Uterus (tissue), 2 donors: ENCODE data around the gene USF2.

ENCODE experiments used
- CTCF ChIP-seq, 4 experiments: fragments of 200-600 bp in 2 of 4; fragments of 450-650 bp in 2 of 4; sonication (generic) in 2 of 4; IDR thresholded peaks; one replicate each; pipeline ENCODE4 v1.5.1; 2016 to 2019; ENCODE audit warnings: antibody characterized with exemption in 4 of 4, mild to moderate bottlenecking in 2 of 4, moderate library complexity in 1 of 4
- POLR2A ChIP-seq, 2 donors: fragments of 450-650 bp; IDR thresholded peaks; one replicate each; pipeline ENCODE4 v1.6.1; 2016; ENCODE audit warnings: antibody characterized with exemption in 2 of 2, mild to moderate bottlenecking in 1 of 2, moderate library complexity in 1 of 2

GRCh38 chr19:35310331-35310730, 41.6 kb downstream of the USF2 start:
- TF ChIP-seq CTCF (IDR thresholded peaks at IDR 0.05) (no peak), POLR2A (IDR thresholded peaks at IDR 0.05) (no peak)
